GM21737 (cell line): ENCODE results near the gene MYOF.

ENCODE experiments used
- ATAC-seq: cut with Tn5 transposase; IDR thresholded peaks from one replicate; pipeline ENCODE4 v1.9.1; 2021; ENCODE audit warnings: mild to moderate bottlenecking, moderate library complexity; ENCODE audit not compliant: unreplicated experiment

MYOF gene

GRCh38 chr10:93398528-93398927 lies 83.6 kb downstream of the MYOF start:
- no peak for ATAC-seq

- ATAC-seq: no peak
Measured at GRCh38 chr10:93397020-93397419, 85.1 kb downstream of the MYOF start.

- ATAC-seq: no peak
Measured at GRCh38 chr10:93393211-93393610, 88.9 kb downstream of the MYOF start.

GRCh38 chr10:93392121-93392520 lies 90.0 kb downstream of the MYOF start:
- ATAC-seq: no peak

GRCh38 chr10:93390306-93391090 lies 91.6 kb downstream of the MYOF start:
- ATAC-seq: no peak

DNA sequence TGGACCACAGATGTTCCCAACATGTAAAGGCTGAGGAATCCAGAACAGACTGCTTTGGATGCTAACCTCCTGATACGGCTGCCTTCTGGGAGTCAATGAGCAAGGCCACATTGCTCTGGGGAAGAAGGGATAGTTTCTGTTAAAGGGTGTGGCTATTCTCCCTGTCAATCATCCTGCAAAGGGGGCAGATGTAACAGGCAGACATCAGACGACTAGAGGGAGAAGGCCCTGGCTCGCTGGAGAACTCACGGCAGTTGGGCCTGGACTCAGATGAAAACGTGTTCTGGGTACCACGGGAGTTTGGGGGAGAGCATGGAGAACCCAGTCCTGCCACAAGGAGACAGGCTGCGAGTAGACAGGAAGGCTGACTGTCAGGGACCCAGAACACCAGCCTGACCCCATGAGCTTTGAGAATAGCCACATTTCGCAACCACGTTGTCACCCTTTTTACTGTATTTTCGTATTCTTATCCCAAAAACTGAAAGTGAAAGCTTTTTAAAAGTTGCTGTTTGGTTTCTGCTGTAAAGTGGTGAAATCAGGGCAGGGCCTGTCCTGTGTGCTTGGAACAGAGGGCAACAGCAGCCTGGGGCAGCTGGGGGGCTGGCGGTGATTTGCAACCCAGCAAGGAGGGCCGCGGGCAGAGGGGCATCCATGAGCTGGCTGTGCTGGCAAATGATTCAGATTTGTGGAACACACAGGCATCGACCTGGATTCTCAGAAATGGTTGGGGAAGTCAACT lies 95.3 kb downstream of the MYOF start:
- no peak for ATAC-seq

- ATAC-seq: no peak
Measured at GRCh38 chr10:93385345-93385744, 96.8 kb downstream of the MYOF start.

GRCh38 chr10:93384006-93384405 lies 98.1 kb downstream of the MYOF start:
- no peak for ATAC-seq

DNA sequence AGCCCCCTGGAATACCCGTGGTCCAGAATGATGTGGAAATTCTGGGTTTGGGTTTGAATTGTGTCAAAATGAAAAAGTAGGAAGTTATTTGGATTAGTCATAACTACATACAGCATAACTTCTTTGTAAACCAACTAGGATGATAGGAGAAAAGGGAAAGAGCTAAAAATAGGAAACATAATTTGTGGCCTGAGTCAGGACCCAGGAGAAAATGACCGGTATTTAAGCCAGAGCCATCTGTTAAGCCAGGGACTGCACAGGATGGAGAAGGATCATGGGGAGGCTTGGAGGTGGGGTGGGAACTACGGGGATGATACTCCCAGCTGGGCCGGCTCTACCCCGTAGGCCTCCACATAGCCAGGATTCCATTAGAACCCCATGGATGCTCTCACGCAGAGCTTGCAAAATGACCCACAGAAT lies 98.6 kb downstream of the MYOF start:
- no peak for ATAC-seq

GRCh38 chr10:93379731-93380575 lies 102.2 kb downstream of the MYOF start:
- ATAC-seq: no peak

- no peak for ATAC-seq
Measured at GRCh38 chr10:93378997-93379730, 103.0 kb downstream of the MYOF start.

DNA sequence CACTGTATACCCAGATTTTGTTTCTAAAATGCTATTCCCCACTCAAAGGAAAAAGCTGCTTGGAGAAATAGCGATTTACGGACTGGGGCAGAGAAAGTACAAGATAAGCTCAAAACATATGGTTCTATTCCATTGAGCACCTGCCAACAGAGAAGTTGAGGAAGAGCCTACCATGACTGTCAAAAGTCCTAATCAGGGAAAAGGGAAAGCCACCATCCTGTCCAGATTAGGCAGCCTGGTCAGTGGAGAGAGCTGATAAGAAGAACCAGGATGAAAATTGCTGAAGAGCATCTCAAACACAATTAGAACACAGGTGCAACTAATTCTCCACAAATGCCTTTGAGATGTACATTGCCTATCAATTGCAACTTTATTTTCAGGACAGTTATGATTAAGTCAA lies 104.1 kb downstream of the MYOF start:
- ATAC-seq: no peak

DNA sequence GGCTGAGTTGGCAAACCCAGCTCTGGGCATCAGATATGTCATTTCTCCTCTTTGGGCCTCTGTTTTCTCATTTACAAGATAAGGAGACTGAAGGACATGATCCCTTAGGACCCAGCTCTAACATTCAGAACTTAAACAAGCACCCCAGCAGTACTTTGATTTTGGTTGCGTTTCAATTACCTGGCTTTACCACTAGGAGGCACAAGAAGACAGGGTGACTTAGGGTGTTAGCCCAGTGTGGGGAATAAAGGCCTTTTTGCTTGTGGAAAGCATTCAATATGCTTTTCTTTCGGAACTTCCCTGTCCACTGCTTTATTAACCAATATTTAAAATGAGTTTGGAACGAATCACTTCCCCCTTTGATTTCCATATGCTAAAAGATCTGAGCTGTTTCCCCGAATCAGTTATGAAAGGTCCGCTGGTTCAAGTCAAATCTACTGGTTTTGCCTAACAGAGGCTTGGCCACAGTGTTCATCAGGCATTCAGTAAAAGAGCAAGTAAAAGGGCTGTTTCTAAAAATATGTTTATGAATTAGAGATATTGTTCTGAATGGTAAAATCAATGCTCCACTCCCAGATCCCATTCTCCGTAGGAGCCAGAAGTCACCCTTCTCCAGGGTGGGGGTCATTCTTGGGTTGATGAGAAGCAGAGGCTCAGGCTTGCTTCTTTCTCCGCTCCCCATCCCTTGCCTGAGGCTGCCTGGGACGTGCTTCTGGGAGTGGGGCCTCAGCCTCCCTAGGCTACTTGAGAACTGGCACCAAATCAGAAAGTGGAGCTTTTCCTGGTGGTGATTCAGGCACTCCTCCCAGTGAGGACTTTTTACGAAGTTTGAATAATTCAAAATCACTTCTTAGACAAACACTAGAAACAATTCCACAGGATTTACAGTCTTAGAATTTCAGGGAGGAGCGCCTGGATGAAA lies 105.5 kb downstream of the MYOF start:
- no peak for ATAC-seq

DNA sequence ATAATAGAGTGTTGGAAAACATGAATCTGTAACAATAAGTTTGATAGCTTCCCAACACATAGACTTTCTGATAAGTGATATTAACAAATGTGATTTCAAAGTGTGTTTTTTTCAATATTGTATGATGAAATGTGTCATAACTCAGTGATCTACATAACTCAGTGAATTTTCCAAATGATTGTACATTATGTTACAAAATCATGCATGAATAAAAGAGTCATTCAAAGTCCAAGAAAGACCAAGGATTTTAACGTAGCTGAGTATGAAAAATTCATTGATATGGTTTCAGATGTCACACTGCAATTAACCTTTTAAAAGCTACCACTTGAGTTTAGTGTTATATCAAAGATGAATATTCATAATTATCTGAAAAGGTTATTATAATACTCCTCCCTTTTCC lies 111.2 kb downstream of the MYOF start:
- no peak for ATAC-seq

- no peak for ATAC-seq
Measured at GRCh38 chr10:93369588-93370164, 112.5 kb downstream of the MYOF start.

GRCh38 chr10:93368210-93368609 lies 113.9 kb downstream of the MYOF start:
- no peak for ATAC-seq

DNA sequence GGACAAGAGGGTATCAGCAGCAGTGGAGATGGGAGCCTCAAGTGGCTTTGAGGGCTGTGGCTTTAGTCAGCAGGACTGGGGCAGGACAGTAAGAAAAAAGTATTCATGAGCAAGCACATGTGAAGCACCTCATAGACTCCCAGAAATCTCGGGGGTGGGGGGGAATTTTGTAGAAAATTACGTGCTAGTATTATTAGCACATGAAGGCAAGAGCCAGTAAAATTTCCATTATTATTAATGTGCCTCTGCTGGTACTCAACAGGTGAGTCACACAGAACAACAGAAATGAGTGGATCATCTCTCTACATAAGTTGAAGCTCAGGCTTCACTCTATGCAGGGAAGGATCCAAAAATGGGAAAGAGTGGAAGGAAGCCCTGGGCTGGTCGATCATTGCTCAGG lies 114.5 kb downstream of the MYOF start:
- no peak for ATAC-seq

- no peak for ATAC-seq
Measured at GRCh38 chr10:93364966-93365365, 117.2 kb downstream of the MYOF start.

DNA sequence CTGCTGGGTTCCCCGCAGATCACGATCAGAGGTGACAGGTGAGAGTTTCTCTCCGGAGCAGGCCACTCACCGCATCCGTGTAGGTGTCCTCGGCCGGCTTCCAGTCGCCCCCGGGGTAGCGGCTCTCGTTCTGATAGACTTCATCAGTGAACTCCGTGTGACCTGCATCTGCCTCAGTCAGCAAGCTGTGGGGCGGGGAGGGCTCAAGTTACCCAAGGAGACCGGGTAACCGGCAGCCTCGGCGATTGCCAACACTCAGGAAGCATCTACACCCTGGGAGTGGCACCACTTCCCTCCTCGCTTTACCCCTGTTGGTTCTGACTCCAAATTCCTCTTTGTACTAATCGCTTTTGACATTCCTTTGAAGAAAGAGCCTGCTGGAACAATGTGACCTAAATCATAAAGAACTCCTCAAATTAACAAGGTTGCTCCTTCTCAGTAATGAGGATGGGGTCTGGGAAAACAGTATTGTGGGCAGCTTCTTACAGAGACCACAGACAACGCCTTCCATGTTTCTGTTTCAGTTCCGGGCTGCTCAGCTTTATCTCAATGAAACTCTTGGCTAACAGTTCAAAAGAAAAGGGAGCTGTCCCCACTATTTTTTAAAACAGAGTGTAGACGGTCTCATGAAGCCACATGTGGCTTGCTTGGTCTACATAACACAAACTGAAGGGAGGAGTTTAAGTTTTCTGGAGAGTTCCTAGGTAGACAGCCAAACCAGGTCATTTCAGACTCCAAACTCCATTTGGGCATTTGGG lies 118.1 kb downstream of the MYOF start:
- no peak for ATAC-seq
